ENCODE data around the gene PNLIPRP2. TPM values are rescaled to one million over a fixed set of nuclear protein-coding genes. Genes with fewer than 3 reads are reported as not detected.

PNLIPRP2 gene
- total and polyA plus RNA-seq, 2 experiments from 2014 or later: 16.7 to 21.1 TPM

GRCh38 chr10:116663342-116663741 lies 42.6 kb downstream of the PNLIPRP2 start:
- no peaks in the 10 kb centered on the region for H4K20me1 ChIP-seq (ENCODE audit: insufficient read depth, poor library complexity, severe bottlenecking)
- no peaks in the 10 kb centered on the region for H3K36me3 ChIP-seq (replicated peaks; ENCODE audit: insufficient read depth, low read depth)
- H3K4me3 ChIP-seq: no peak overlapping the region
- no peaks in the 10 kb centered on the region for H3K4me1 ChIP-seq (ENCODE audit: insufficient read depth)
- no peaks in the 10 kb centered on the region for H3K9me3 ChIP-seq (ENCODE audit: low read depth)
- TF ChIP-seq CTCF (IDR thresholded peaks at IDR 0.05; ENCODE audit: poor library complexity): no peak
- no peak for TF ChIP-seq EZH2 (IDR thresholded peaks at IDR 0.05; ENCODE audit: borderline replicate concordance)
- no peak for TF ChIP-seq EZH2phosphoT487 (IDR thresholded peaks at IDR 0.05; ENCODE audit: low read depth, severe bottlenecking, unreplicated experiment)
- no peak for DNase-seq (ENCODE audit: low spot score)
- no peaks in the 10 kb centered on the region for H3K79me2 ChIP-seq
- no peaks in the 10 kb centered on the region for H3K9me2 ChIP-seq (replicated peaks; ENCODE audit: insufficient read depth)
- H3K4me2 ChIP-seq: no peak overlapping the region
- 95% methylated on average over 7 of the region's 7 CpGs for WGBS (ENCODE audit: low lambda C conversion rate, missing lambda C conversion rate)
- H2AFZ ChIP-seq: no peak overlapping the region
- H3K27me3 ChIP-seq: no peaks in the 10 kb centered on the region
- H3K27ac ChIP-seq: no peak overlapping the region

- TF ChIP-seq EZH2 (IDR thresholded peaks at IDR 0.05; ENCODE audit: borderline replicate concordance) (no peak), EZH2phosphoT487 (IDR thresholded peaks at IDR 0.05; ENCODE audit: low read depth, severe bottlenecking, unreplicated experiment) (no peak), CTCF (IDR thresholded peaks at IDR 0.05; ENCODE audit: poor library complexity) (no peak)
- H3K36me3 ChIP-seq (replicated peaks; ENCODE audit: insufficient read depth, low read depth): no peaks in the 10 kb centered on the region
- H3K27ac ChIP-seq: no peak overlapping the region
- DNase-seq (ENCODE audit: low spot score): no peak
- 92% methylated on average over 5 of the region's 5 CpGs for WGBS (ENCODE audit: low lambda C conversion rate, missing lambda C conversion rate)
- no peaks in the 10 kb centered on the region for H3K9me3 ChIP-seq (ENCODE audit: low read depth)
- no peaks in the 10 kb centered on the region for H3K79me2 ChIP-seq
- H3K4me1 ChIP-seq (ENCODE audit: insufficient read depth): no peaks in the 10 kb centered on the region
- no peak overlapping the region for H3K4me3 ChIP-seq
- no peaks in the 10 kb centered on the region for H4K20me1 ChIP-seq (ENCODE audit: insufficient read depth, poor library complexity, severe bottlenecking)
- H2AFZ ChIP-seq: no peak overlapping the region
- no peaks in the 10 kb centered on the region for H3K27me3 ChIP-seq
- H3K4me2 ChIP-seq: no peak overlapping the region
- H3K9me2 ChIP-seq (replicated peaks; ENCODE audit: insufficient read depth): no peaks in the 10 kb centered on the region
Observed at GRCh38 chr10:116664631-116665030, 43.9 kb downstream of the PNLIPRP2 start.

- no peaks in the 10 kb centered on the region for H4K20me1 ChIP-seq (ENCODE audit: insufficient read depth, poor library complexity, severe bottlenecking)
- no peaks in the 10 kb centered on the region for H3K36me3 ChIP-seq (replicated peaks; ENCODE audit: insufficient read depth, low read depth)
- H2AFZ ChIP-seq: no peak overlapping the region
- no peak for TF ChIP-seq EZH2phosphoT487 (IDR thresholded peaks at IDR 0.05; ENCODE audit: low read depth, severe bottlenecking, unreplicated experiment)
- TF ChIP-seq EZH2 (IDR thresholded peaks at IDR 0.05; ENCODE audit: borderline replicate concordance): no peak
- no peak for TF ChIP-seq CTCF (IDR thresholded peaks at IDR 0.05; ENCODE audit: poor library complexity)
- no peaks in the 10 kb centered on the region for H3K9me2 ChIP-seq (replicated peaks; ENCODE audit: insufficient read depth)
- H3K4me1 ChIP-seq (ENCODE audit: insufficient read depth): no peaks in the 10 kb centered on the region
- 85% methylated on average over 13 of the region's 13 CpGs for WGBS (ENCODE audit: low lambda C conversion rate, missing lambda C conversion rate)
- H3K4me2 ChIP-seq: no peak overlapping the region
- H3K27me3 ChIP-seq: no peaks in the 10 kb centered on the region
- no peak for DNase-seq (ENCODE audit: low spot score)
- no peak overlapping the region for H3K4me3 ChIP-seq
- no peaks in the 10 kb centered on the region for H3K9me3 ChIP-seq (ENCODE audit: low read depth)
- no peak overlapping the region for H3K27ac ChIP-seq
- no peaks in the 10 kb centered on the region for H3K79me2 ChIP-seq
Observed at GRCh38 chr10:116665541-116666125, 44.9 kb downstream of the PNLIPRP2 start.
